ENCODE data around the gene ZNF438. TPM values are rescaled to one million over a fixed set of nuclear protein-coding genes. Genes with fewer than 3 reads are reported as not detected.

ZNF438 gene
- total and polyA plus RNA-seq, 10 of the 15 experiments (the other 5 are each of a cell fraction or from before 2014, with no cell fraction given) = 0.93 to 5.2 (median 1.9) TPM

DNA sequence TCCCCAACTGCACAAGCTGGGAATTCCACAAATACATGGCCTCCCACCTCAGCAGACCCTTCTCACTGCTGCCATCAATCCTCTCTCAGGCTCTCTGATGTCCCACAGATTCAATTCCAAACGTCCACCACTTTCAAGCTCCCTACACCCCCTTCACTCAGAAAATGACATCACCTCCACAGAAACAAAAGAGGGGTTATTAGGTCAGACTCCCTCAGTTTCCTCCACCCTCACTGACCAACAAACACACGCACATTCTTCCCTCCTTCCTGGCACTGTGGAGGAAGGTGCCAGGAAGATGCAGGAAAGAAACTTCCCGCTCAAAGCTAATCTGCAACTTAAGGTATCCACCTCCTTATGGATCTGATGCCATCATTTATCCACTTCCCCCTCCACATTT, 18.3 kb downstream of the ZNF438 start:
- DNase-seq (ENCODE audit: low read depth, low spot score) = no peak

DNA sequence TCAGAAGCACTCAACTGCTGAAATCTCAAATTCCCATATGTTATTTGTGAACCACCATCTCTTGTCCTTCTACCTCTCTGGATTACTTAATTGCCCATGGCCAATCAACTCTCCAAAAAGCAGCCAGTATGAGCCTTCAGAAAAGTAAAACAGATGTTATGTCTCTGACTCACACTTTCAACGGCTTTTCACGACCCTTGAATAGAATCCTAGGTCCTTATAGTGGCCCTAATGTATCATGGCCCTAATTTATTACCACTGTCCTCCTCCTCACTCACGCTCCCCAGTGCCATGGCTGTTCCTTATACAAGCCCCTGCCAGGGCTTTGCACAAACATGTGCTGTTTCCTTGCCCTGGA, 20.0 kb downstream of the ZNF438 start:
- FAIRE-seq (no peak), ATAC-seq (no peak), DNase-seq (ENCODE audit: low read depth, low spot score) (no peak)
- Histone ChIP-seq H3K9ac (ENCODE audit: control insufficient read depth, insufficient read depth, low read length) (no peak overlapping the region), H3K9me3 (replicated peaks; ENCODE audit: control insufficient read depth, insufficient read depth, low read length) (no peaks in the 10 kb centered on the region), H4K20me1 (ENCODE audit: control insufficient read depth, insufficient read depth) (no peaks in the 10 kb centered on the region), H2AFZ (ENCODE audit: control insufficient read depth, low read depth, low read length) (no peak overlapping the region), H3K4me2 (ENCODE audit: control insufficient read depth, insufficient read depth) (no peak overlapping the region), H3K27me3 (replicated peaks in 1 of 2; ENCODE audit: control insufficient read depth in 2 of 2, insufficient read depth in 2 of 2, low read length in 1 of 2) (no peaks in the 10 kb centered on the region), H3K4me3 (no peak overlapping the region), H3K79me2 (ENCODE audit: control insufficient read depth, insufficient read depth, low read length) (no peaks in the 10 kb centered on the region), H3K36me3 (ENCODE audit: control insufficient read depth in 2 of 2, insufficient read depth in 2 of 2, low read length in 1 of 2) (no peaks in the 10 kb centered on the region), H3K27ac (ENCODE audit: control insufficient read depth, insufficient read depth) (no peak overlapping the region), H3K4me1 (ENCODE audit: control insufficient read depth, insufficient read depth, low read length) (peaks cover 5% of the 10 kb centered on the region)
- CTCF ChIA-PET = no interaction called here
- in situ Hi-C loops (cut with MboI) (no loop called here), intact Hi-C loops (cut with micrococcal nuclease; ENCODE audit: unreplicated experiment) (no loop called here)
- BruUV-seq (replicated peaks) = no TSS peak
- SMC1A ChIA-PET (ENCODE audit: uncharacterized antibody, unreplicated experiment) = no interaction called here
- 67% methylated on average over 3 of the region's 3 CpGs for WGBS (ENCODE audit: insufficient coverage, insufficient replicate concordance, low lambda C conversion rate, missing lambda C conversion rate)
- POLR2A ChIA-PET = no interaction called here
- RAD21 ChIA-PET (ENCODE audit: unreplicated experiment) = no interaction called here
- TF ChIP-seq SUZ12 (IDR thresholded peaks at IDR 0.05; ENCODE audit: unreplicated experiment) (no peak), CREB1 (IDR thresholded peaks at IDR 0.05; ENCODE audit: low read depth) (no peak), NR2C2 (IDR thresholded peaks at IDR 0.05; ENCODE audit: borderline replicate concordance, control insufficient read depth, insufficient read length, low read depth) (no peak), TCF12 (IDR thresholded peaks at IDR 0.05; ENCODE audit: low read depth, low read length) (no peak), MXI1 (IDR thresholded peaks at IDR 0.05; ENCODE audit: low read depth, low read length) (no peak)
- TF ChIP-seq, protein P1, sequence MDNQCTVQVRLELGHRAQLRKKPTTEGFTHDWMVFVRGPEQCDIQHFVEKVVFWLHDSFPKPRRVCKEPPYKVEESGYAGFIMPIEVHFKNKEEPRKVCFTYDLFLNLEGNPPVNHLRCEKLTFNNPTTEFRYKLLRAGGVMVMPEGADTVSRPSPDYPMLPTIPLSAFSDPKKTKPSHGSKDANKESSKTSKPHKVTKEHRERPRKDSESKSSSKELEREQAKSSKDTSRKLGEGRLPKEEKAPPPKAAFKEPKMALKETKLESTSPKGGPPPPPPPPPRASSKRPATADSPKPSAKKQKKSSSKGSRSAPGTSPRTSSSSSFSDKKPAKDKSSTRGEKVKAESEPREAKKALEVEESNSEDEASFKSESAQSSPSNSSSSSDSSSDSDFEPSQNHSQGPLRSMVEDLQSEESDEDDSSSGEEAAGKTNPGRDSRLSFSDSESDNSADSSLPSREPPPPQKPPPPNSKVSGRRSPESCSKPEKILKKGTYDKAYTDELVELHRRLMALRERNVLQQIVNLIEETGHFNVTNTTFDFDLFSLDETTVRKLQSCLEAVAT (IDR thresholded peaks at IDR 0.05) = no peak
- TF ChIP-seq, protein P2, sequence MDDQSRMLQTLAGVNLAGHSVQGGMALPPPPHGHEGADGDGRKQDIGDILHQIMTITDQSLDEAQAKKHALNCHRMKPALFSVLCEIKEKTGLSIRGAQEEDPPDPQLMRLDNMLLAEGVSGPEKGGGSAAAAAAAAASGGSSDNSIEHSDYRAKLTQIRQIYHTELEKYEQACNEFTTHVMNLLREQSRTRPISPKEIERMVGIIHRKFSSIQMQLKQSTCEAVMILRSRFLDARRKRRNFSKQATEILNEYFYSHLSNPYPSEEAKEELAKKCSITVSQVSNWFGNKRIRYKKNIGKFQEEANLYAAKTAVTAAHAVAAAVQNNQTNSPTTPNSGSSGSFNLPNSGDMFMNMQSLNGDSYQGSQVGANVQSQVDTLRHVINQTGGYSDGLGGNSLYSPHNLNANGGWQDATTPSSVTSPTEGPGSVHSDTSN (IDR thresholded peaks at IDR 0.05; ENCODE audit: insufficient replicate concordance, low read depth, low read length) = no peak

More for the DNA sequence above, 18.3 kb downstream of the ZNF438 start:
- ChIA-PET POLR2A (interaction anchor here (0.9 kb wide), 1 partner anchor 18 kb away, joined by 4 read pairs; the partner anchor contains the start of gene ZNF438), RAD21 (ENCODE audit: unreplicated experiment) (no interaction called here), CTCF (no interaction called here), SMC1A (ENCODE audit: uncharacterized antibody, unreplicated experiment) (no interaction called here)
- Histone ChIP-seq H3K4me3 (no peak overlapping the region), H2AFZ (ENCODE audit: control insufficient read depth, low read depth, low read length) (no peak overlapping the region), H3K36me3 (ENCODE audit: control insufficient read depth in 2 of 2, insufficient read depth in 2 of 2, low read length in 1 of 2) (no peaks in the 10 kb centered on the region), H4K20me1 (ENCODE audit: control insufficient read depth, insufficient read depth) (no peaks in the 10 kb centered on the region), H3K9ac (ENCODE audit: control insufficient read depth, insufficient read depth, low read length) (no peak overlapping the region), H3K27ac (ENCODE audit: control insufficient read depth, insufficient read depth) (no peak overlapping the region), H3K27me3 (replicated peaks in 1 of 2; ENCODE audit: control insufficient read depth in 2 of 2, insufficient read depth in 2 of 2, low read length in 1 of 2) (no peaks in the 10 kb centered on the region), H3K9me3 (replicated peaks; ENCODE audit: control insufficient read depth, insufficient read depth, low read length) (no peaks in the 10 kb centered on the region), H3K4me1 (ENCODE audit: control insufficient read depth, insufficient read depth, low read length) (peaks cover under 1% of the 10 kb centered on the region; the same call in 1 of the 2 replicates), H3K79me2 (ENCODE audit: control insufficient read depth, insufficient read depth, low read length) (no peaks in the 10 kb centered on the region), H3K4me2 (ENCODE audit: control insufficient read depth, insufficient read depth) (no peak overlapping the region)
- intact Hi-C loops (cut with micrococcal nuclease; ENCODE audit: unreplicated experiment) = no loop called here
- TF ChIP-seq, protein P3, sequence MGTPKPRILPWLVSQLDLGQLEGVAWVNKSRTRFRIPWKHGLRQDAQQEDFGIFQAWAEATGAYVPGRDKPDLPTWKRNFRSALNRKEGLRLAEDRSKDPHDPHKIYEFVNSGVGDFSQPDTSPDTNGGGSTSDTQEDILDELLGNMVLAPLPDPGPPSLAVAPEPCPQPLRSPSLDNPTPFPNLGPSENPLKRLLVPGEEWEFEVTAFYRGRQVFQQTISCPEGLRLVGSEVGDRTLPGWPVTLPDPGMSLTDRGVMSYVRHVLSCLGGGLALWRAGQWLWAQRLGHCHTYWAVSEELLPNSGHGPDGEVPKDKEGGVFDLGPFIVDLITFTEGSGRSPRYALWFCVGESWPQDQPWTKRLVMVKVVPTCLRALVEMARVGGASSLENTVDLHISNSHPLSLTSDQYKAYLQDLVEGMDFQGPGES (IDR thresholded peaks at IDR 0.05) = no peak
- TF ChIP-seq SREBF2 (IDR thresholded peaks at IDR 0.05; ENCODE audit: low read length) = no peak
- TF ChIP-seq RCOR1 (conservative IDR thresholded peaks at IDR 0.05; ENCODE audit: low read depth, low read length) = no peak
- no peak for TF ChIP-seq POLR2AphosphoS2 (IDR thresholded peaks at IDR 0.05; ENCODE audit: low read depth, low read length)
- TF ChIP-seq, protein P4, sequence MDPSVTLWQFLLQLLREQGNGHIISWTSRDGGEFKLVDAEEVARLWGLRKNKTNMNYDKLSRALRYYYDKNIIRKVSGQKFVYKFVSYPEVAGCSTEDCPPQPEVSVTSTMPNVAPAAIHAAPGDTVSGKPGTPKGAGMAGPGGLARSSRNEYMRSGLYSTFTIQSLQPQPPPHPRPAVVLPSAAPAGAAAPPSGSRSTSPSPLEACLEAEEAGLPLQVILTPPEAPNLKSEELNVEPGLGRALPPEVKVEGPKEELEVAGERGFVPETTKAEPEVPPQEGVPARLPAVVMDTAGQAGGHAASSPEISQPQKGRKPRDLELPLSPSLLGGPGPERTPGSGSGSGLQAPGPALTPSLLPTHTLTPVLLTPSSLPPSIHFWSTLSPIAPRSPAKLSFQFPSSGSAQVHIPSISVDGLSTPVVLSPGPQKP (IDR thresholded peaks at IDR 0.05; ENCODE audit: low read depth, low read length) = no peak
- no TSS peak for BruUV-seq (replicated peaks)
- ATAC-seq = no peak
- no peak for FAIRE-seq
- WGBS (ENCODE audit: insufficient coverage, insufficient replicate concordance, low lambda C conversion rate, missing lambda C conversion rate) = 69% methylated on average over 3 of the region's 3 CpGs
- in situ Hi-C loops (cut with MboI) = no loop called here
